Tibial nerve (tissue), 4 donors: ENCODE results near the gene IFNGR1. TPM values are rescaled to one million over a fixed set of nuclear protein-coding genes. Genes with fewer than 3 reads are reported as not detected.

ENCODE experiments used
- DNase-seq, 2 donors: peaks; one replicate each; pipeline ENCODE4 v3.0.0-alpha.2; 2019; ENCODE audit warnings: low spot score in 2 of 2
- H3K27ac ChIP-seq, 4 donors: fragments of 200-600 bp; sonication (generic) in 3 of 4; one replicate each; pipeline ENCODE4 v1.5.1; 2017 to 2019; ENCODE audit warnings: mild to moderate bottlenecking in 1 of 4
- H3K27me3 ChIP-seq, 2 donors: fragments of 200-600 bp; sonication (generic) in 1 of 2; one replicate each; pipeline versions ENCODE4 v1.5.1 to v1.6.0; 2017 to 2019
- H3K36me3 ChIP-seq, 3 donors: fragments of 200-600 bp; sonication (generic); one replicate each; pipeline ENCODE4 v1.5.1; 2018 to 2019
- H3K4me1 ChIP-seq, 4 donors: fragments of 200-600 bp; sonication (generic) in 3 of 4; one replicate each; pipeline ENCODE4 v1.5.1; 2017 to 2019
- H3K4me3 ChIP-seq, 4 donors: fragments of 200-600 bp; sonication (generic) in 3 of 4; one replicate each; pipeline ENCODE4 v1.5.1; 2017 to 2019; ENCODE audit warnings: mild to moderate bottlenecking in 1 of 4, moderate library complexity in 1 of 4
- H3K9me3 ChIP-seq, 4 donors: fragments of 200-600 bp; sonication (generic) in 3 of 4; one replicate each; pipeline ENCODE4 v1.5.1; 2017 to 2019
- CTCF ChIP-seq, 5 experiments: fragments of 200-600 bp in 3 of 5; fragments of 450-650 bp in 2 of 5; sonication (generic) in 3 of 5; IDR thresholded peaks; one replicate each; pipeline ENCODE4 v1.5.1; 2016 to 2019; ENCODE audit warnings: antibody characterized with exemption in 5 of 5, mild to moderate bottlenecking in 3 of 5, moderate library complexity in 2 of 5
- EP300 ChIP-seq, 2 donors: sonication (generic); formaldehyde crosslinking; IDR thresholded peaks; one replicate each; pipeline ENCODE4 v1.6.1; 2017; ENCODE audit warnings: antibody characterized with exemption in 2 of 2, mild to moderate bottlenecking in 1 of 2
- POLR2A ChIP-seq, 2 donors: fragments of 450-650 bp; IDR thresholded peaks; one replicate each; pipeline ENCODE4 v1.6.1; 2017; ENCODE audit warnings: antibody characterized with exemption in 2 of 2, mild to moderate bottlenecking in 2 of 2, moderate library complexity in 2 of 2
- WGBS, 2 donors: methylation state at CpG; one replicate each; pipeline ENCODE4 v1.1.5; 2018; 5-methylcytosine and 5-hydroxymethylcytosine counted together
- total RNA-seq, 4 donors: library from RNA; depleted of rRNA; stranded (reverse); fragments of >200 nt; gene quantifications; one replicate each; pipeline ENCODE4 v1.1.0, GENCODE V29; 2016

Gene IFNGR1
- total RNA-seq, 4 donors from 2014 or later = 73.8 to 125 (median 97.8) TPM

- peaks cover 2 to 80% (median 14%) of the 10 kb centered on the region in 3 donors for H3K36me3 ChIP-seq
These were observed 15.9 kb downstream of the IFNGR1 start for GRCh38 chr6:137203256-137203655.

DNA sequence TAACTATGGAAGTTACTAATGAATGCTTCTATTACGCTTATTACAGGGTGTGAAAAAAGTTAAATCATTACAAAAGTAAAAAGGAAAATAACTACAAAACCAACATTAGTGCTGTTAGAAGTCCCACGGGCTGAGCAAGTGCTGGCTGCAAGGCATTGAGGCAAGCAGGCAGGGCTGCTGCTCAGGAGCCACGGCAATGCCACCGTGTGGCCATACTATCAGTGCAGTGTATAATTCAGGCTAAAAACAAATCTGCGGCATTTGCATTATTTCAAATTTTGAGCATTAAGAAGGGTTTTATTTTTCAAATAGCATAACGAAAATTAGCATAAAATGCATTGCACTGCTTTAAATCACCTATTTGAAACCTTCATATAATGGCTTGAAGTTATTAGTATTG is 17.1 kb downstream of the IFNGR1 start:
- 73 to 76% methylated on average over 6 of the region's 6 CpGs for WGBS, 2 donors
- H3K27ac ChIP-seq = no peak overlapping the region
- no peaks in the 10 kb centered on the region for H3K9me3 ChIP-seq
- no peak for TF ChIP-seq POLR2A (IDR thresholded peaks at IDR 0.05)
- peak in 3 of 5 experiments; percentile 11 to 37 (median 14) for TF ChIP-seq CTCF (IDR thresholded peaks at IDR 0.05)
- TF ChIP-seq EP300 (IDR thresholded peaks at IDR 0.05) = no peak
- no peak for DNase-seq
- no peaks in the 10 kb centered on the region for H3K27me3 ChIP-seq
- H3K4me1 ChIP-seq = peaks cover 0 to 34% (median 6%) of the 10 kb centered on the region in 4 donors
- H3K36me3 ChIP-seq = peaks cover 5 to 81% (median 17%) of the 10 kb centered on the region in 3 donors
- H3K4me3 ChIP-seq = no peak overlapping the region

More at GRCh38 chr6:137203256-137203655, 15.9 kb downstream of the IFNGR1 start:
- H3K4me3 ChIP-seq = no peak overlapping the region
- DNase-seq = no peak
- no peak for TF ChIP-seq CTCF (IDR thresholded peaks at IDR 0.05)
- TF ChIP-seq EP300 (IDR thresholded peaks at IDR 0.05) = no peak
- peaks cover 0 to 35% (median 6%) of the 10 kb centered on the region in 4 donors for H3K4me1 ChIP-seq
- WGBS, 2 donors = 96% methylated on average over 2 of the region's 2 CpGs
- H3K9me3 ChIP-seq = peaks cover 0 to 4% (median 0%) of the 10 kb centered on the region in 4 donors
- no peak overlapping the region for H3K27ac ChIP-seq
- H3K27me3 ChIP-seq = no peaks in the 10 kb centered on the region

- Histone ChIP-seq H3K36me3 (peaks cover 5 to 81% (median 17%) of the 10 kb centered on the region in 3 donors), H3K27me3 (no peaks in the 10 kb centered on the region), H3K4me3 (no peak overlapping the region), H3K27ac (no peak overlapping the region), H3K4me1 (peaks cover 0 to 23% (median under 1%) of the 10 kb centered on the region in 4 donors), H3K9me3 (no peaks in the 10 kb centered on the region)
- WGBS, 2 donors = 91 to 94% methylated on average over 1 of the region's 1 CpG
- no peak for DNase-seq
- TF ChIP-seq CTCF (IDR thresholded peaks at IDR 0.05) (no peak), POLR2A (IDR thresholded peaks at IDR 0.05) (no peak), EP300 (IDR thresholded peaks at IDR 0.05) (no peak)
These were observed 18.2 kb downstream of the IFNGR1 start for GRCh38 chr6:137201006-137201405.

GRCh38 chr6:137200288-137200687 is 18.9 kb downstream of the IFNGR1 start:
- no peak for DNase-seq
- Histone ChIP-seq H3K9me3 (no peaks in the 10 kb centered on the region), H3K4me3 (no peak overlapping the region), H3K4me1 (peaks cover 0 to 19% (median 0%) of the 10 kb centered on the region in 4 donors), H3K27ac (no peak overlapping the region), H3K27me3 (no peaks in the 10 kb centered on the region), H3K36me3 (peaks cover 5 to 74% (median 17%) of the 10 kb centered on the region in 3 donors)
- WGBS, 2 donors = 91 to 94% methylated on average over 4 of the region's 4 CpGs
- TF ChIP-seq CTCF (IDR thresholded peaks at IDR 0.05) = no peak
- no peak for TF ChIP-seq EP300 (IDR thresholded peaks at IDR 0.05)
- TF ChIP-seq POLR2A (IDR thresholded peaks at IDR 0.05) = no peak

GRCh38 chr6:137197684-137198645 is 21.2 kb downstream of the IFNGR1 start:
- H3K4me1 ChIP-seq = peaks cover 0 to 9% (median 0%) of the 10 kb centered on the region in 4 donors
- H3K36me3 ChIP-seq = peaks cover 3 to 51% (median 12%) of the 10 kb centered on the region in 3 donors
- no peak for DNase-seq
- 91 to 94% methylated on average over 11 of the region's 11 CpGs for WGBS, 2 donors
- H3K9me3 ChIP-seq = no peaks in the 10 kb centered on the region
- no peak overlapping the region for H3K27ac ChIP-seq
- no peaks in the 10 kb centered on the region for H3K27me3 ChIP-seq
- peak in 1 of 2 donors; percentile 32 for TF ChIP-seq EP300 (IDR thresholded peaks at IDR 0.05)
- TF ChIP-seq POLR2A (IDR thresholded peaks at IDR 0.05) = no peak
- no peak for TF ChIP-seq CTCF (IDR thresholded peaks at IDR 0.05)
- H3K4me3 ChIP-seq = no peak overlapping the region
